Smooth muscle cell (in vitro differentiated cells): ENCODE data around the gene COL9A3. TPM values are rescaled to one million over a fixed set of nuclear protein-coding genes. Genes with fewer than 3 reads are reported as not detected.

Experiments
- DNase-seq: peaks from one replicate; lab custom pipeline; 2025; ENCODE audit not compliant: unreplicated experiment; lab: John Stamatoyannopoulos, UW
- H2AFZ ChIP-seq: fragments of 200-600 bp; sonication (generic); 2 replicates; pipeline ENCODE4 v1.6.0; 2016; ENCODE audit warnings: antibody characterized with exemption, low read depth, mild to moderate bottlenecking
- H3F3A ChIP-seq: fragments of 200-600 bp; sonication (generic); 2 replicates; pipeline ENCODE4 v1.6.0; 2017; ENCODE audit warnings: antibody characterized with exemption, low read depth
- H3K27ac ChIP-seq: fragments of 200-600 bp; sonication (generic); 2 replicates; pipeline ENCODE4 v1.5.1; 2016; ENCODE audit warnings: low read depth, mild to moderate bottlenecking
- H3K27me3 ChIP-seq: fragments of 200-600 bp; sonication (generic); 2 replicates; pipeline ENCODE4 v1.6.1; 2016; ENCODE audit warnings: low read depth, mild to moderate bottlenecking
- H3K36me3 ChIP-seq: fragments of 200-600 bp; sonication (generic); 2 replicates; pipeline ENCODE4 v1.5.1; 2016; ENCODE audit warnings: low read depth
- H3K4me1 ChIP-seq: fragments of 200-600 bp; sonication (generic); 2 replicates; pipeline ENCODE4 v1.5.1; 2016; ENCODE audit warnings: low read depth
- H3K4me2 ChIP-seq: fragments of 200-600 bp; sonication (generic); 2 replicates; pipeline ENCODE4 v1.6.0; 2016; ENCODE audit warnings: mild to moderate bottlenecking
- H3K4me3 ChIP-seq: fragments of 200-600 bp; sonication (generic); 2 replicates; pipeline ENCODE4 v1.5.1; 2016; ENCODE audit warnings: mild to moderate bottlenecking
- H3K79me2 ChIP-seq: fragments of 200-600 bp; sonication (generic); 2 replicates; pipeline ENCODE4 v1.6.0; 2016; ENCODE audit warnings: low read depth, mild to moderate bottlenecking
- H3K9ac ChIP-seq: fragments of 200-600 bp; sonication (generic); 2 replicates; pipeline ENCODE4 v1.6.0; 2016; ENCODE audit warnings: low read depth
- H3K9me3 ChIP-seq: fragments of 200-600 bp; sonication (generic); replicated peaks from 2 replicates; pipeline ENCODE4 v1.5.1; 2016; ENCODE audit warnings: low read depth
- H4K20me1 ChIP-seq: fragments of 200-600 bp; sonication (generic); 2 replicates; pipeline ENCODE4 v1.6.0; 2016; ENCODE audit warnings: low read depth
- WGBS: methylation state at CpG from one replicate; pipeline ENCODE4 v1.1.7; 2016; ENCODE audit warnings: low lambda C conversion rate; 5-methylcytosine and 5-hydroxymethylcytosine counted together
- polyA plus RNA-seq: library from polyadenylated mRNA; unstranded; fragments of >200 nt; fragmentation: Nextera tagmentation; extraction: Ambion mirVana; gene quantifications from 2 replicates; pipeline ENCODE4 v1.2.1, GENCODE V29; 2016
- total RNA-seq: library from RNA; depleted of rRNA; stranded (reverse); fragments of >200 nt; gene quantifications from 2 replicates; pipeline ENCODE4 v1.2.3, GENCODE V29; 2014
- TF ChIP-seq, protein P1 (sequence below): fragments of 200-600 bp; sonication (generic); IDR thresholded peaks from 2 replicates; pipeline ENCODE4 v1.5.1; 2017; ENCODE audit warnings: borderline replicate concordance, mild to moderate bottlenecking, antibody characterized with exemption; ENCODE audit not compliant: insufficient read depth, poor library complexity, severe bottlenecking

Gene COL9A3
- total and polyA plus RNA-seq, 2 experiments from 2014 or later: 23.0 to 77.4 TPM

DNA sequence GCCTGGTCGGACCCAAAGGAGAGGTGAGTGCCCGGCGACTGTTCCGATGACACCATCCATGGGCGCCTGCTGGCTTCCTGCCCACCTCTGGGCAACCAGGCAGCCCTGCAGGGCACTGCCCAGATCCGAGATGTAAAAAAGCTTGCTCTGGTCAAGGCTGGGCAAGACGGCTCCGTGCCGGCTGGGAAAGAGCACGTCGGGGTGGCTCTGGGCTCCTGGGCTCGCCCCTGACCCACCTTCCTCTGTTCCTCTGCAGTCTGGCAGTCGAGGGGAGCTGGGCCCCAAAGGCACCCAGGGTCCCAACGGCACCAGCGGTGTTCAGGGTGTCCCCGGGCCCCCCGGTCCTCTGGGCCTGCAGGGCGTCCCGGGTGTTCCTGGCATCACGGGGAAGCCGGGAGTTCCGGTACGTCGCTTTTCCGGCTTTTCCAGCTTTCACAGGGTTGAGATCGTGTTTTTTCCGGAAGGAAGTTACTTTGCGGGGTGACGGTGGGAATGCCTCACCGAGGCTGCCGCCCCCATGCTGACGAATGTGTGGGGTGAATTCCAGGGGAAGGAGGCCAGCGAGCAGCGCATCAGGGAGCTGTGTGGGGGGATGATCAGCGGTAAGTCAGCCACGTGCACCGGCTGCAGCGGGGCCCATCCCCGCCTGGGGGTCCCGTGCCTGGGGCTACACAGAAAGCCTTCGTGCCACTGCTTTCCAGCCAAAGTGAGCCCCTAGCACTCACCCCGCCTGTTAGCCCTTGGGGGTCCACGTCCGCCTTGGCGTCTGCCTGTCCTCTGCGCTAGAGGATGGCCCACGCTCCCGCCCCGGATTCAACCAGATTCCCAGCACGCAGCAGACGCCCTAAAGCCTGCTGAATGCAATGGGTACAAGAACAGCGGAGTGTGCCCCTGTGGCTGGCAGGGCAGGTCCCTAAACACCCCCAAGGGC lies 19.3 kb downstream of the COL9A3 start:
- Histone ChIP-seq H3K4me3 (no peak overlapping the region), H3F3A (no peaks in the 10 kb centered on the region), H3K9ac (no peak overlapping the region), H3K36me3 (no peaks in the 10 kb centered on the region), H3K4me1 (no peaks in the 10 kb centered on the region), H3K9me3 (no peaks in the 10 kb centered on the region), H3K27me3 (no peaks in the 10 kb centered on the region), H3K27ac (no peak overlapping the region), H3K79me2 (no peaks in the 10 kb centered on the region), H4K20me1 (no peaks in the 10 kb centered on the region), H2AFZ (no peak overlapping the region), H3K4me2 (no peak overlapping the region)
- 90% methylated on average over 50 of the region's 52 CpGs for WGBS
- no peak for DNase-seq
- TF ChIP-seq, protein P1, sequence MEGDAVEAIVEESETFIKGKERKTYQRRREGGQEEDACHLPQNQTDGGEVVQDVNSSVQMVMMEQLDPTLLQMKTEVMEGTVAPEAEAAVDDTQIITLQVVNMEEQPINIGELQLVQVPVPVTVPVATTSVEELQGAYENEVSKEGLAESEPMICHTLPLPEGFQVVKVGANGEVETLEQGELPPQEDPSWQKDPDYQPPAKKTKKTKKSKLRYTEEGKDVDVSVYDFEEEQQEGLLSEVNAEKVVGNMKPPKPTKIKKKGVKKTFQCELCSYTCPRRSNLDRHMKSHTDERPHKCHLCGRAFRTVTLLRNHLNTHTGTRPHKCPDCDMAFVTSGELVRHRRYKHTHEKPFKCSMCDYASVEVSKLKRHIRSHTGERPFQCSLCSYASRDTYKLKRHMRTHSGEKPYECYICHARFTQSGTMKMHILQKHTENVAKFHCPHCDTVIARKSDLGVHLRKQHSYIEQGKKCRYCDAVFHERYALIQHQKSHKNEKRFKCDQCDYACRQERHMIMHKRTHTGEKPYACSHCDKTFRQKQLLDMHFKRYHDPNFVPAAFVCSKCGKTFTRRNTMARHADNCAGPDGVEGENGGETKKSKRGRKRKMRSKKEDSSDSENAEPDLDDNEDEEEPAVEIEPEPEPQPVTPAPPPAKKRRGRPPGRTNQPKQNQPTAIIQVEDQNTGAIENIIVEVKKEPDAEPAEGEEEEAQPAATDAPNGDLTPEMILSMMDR: no peak

DNA sequence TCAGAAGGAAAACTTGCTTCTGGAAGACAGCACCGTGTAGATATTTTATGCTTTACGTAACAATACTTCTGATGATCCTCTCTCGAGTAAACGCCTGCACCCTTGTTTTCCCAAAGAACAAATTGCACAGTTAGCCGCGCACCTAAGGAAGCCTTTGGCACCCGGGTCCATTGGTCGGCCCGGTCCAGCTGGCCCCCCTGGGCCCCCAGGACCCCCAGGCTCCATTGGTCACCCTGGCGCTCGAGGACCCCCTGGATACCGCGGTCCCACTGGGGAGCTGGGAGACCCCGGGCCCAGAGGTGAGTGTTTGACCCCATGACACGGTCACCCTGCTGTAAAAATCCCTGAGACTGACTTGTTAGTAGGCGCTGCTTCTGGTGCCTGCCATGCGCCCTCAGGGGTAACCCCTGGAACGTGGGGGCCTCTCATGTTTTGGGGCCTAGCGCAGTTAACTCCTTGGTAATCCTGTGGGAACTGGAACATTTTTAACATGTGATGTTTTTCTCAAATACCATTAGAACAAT lies 20.2 kb downstream of the COL9A3 start:
- Histone ChIP-seq H3K4me1 (no peaks in the 10 kb centered on the region), H3K9ac (no peak overlapping the region), H3K36me3 (no peaks in the 10 kb centered on the region), H4K20me1 (no peaks in the 10 kb centered on the region), H3K4me3 (no peak overlapping the region), H3K27ac (no peak overlapping the region), H3K27me3 (no peaks in the 10 kb centered on the region), H3K79me2 (no peaks in the 10 kb centered on the region), H3K4me2 (no peak overlapping the region), H2AFZ (no peak overlapping the region), H3F3A (no peaks in the 10 kb centered on the region), H3K9me3 (no peaks in the 10 kb centered on the region)
- TF ChIP-seq, protein P1: no peak
- WGBS: 96% methylated on average over 19 of the region's 19 CpGs
- DNase-seq: no peak

DNA sequence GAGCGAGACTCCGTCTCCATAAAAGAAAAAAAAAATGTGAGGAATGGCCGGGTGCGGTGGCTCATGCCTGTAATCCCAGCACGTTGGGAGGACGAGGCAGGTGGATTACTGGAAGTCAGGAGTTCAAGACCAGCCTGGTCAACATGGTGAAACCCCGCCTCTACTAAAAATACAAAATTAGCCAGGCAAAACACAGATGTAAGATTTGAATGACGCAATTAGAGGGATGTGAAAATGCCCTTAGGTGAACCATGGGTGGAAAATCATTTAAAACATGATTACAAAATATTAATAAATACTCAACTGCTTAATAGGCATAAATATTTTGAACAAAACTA lies 20.9 kb downstream of the COL9A3 start:
- Histone ChIP-seq H3K4me2 (no peak overlapping the region), H3K9me3 (no peaks in the 10 kb centered on the region), H3K79me2 (no peaks in the 10 kb centered on the region), H2AFZ (no peak overlapping the region), H4K20me1 (no peaks in the 10 kb centered on the region), H3K27ac (no peak overlapping the region), H3K4me1 (no peaks in the 10 kb centered on the region), H3K27me3 (no peaks in the 10 kb centered on the region), H3K4me3 (no peak overlapping the region), H3K36me3 (no peaks in the 10 kb centered on the region), H3F3A (no peaks in the 10 kb centered on the region), H3K9ac (no peak overlapping the region)
- WGBS: 93% methylated on average over 8 of the region's 8 CpGs
- DNase-seq: no peak
- TF ChIP-seq, protein P1: no peak
